Measurements from ENCODE around the gene PLEKHM2. TPM values are rescaled to one million over a fixed set of nuclear protein-coding genes. Genes with fewer than 3 reads are reported as not detected.
"Not testable (repeated sequence)": the region's sequence is repeated elsewhere in the genome, so short reads cannot be mapped to it uniquely, and the experiment has no call there.

Gene PLEKHM2
- total RNA-seq, 2 experiments from 2014 or later = 27.5 to 45.7 TPM

DNA sequence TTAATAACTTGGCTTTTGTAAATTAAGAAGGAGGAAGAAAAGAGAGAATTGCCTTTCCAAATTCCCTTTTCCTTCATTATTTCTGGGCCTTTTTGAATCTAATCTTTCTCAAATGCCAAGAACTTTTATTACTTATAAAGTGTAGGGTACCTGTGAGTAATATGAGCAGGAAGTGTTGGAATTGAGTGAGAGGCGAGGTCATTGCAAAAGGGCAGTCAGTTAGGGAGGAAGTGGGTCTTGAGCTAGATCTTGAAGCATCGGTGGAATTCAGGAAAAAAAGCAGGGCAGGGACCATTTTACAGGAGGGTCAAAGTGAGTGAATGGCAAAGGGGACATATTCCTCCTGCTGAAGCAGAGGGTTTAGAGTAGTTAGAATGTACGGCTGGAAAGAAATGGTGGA lies 43.5 kb upstream of the PLEKHM2 start:
- Histone ChIP-seq H3K79me2 (ENCODE audit: insufficient read depth, low read depth, low read length) (no peaks in the 10 kb centered on the region), H3K27ac (ENCODE audit: low read depth, low read length, poor library complexity, severe bottlenecking) (no peak overlapping the region), H3K9me2 (ENCODE audit: insufficient read depth, low read length) (no peaks in the 10 kb centered on the region), H3K9me3 (ENCODE audit: low read length) (no peaks in the 10 kb centered on the region), H3K36me3 (ENCODE audit: insufficient read depth, low read length) (peaks cover 94% of the 10 kb centered on the region), H3K4me2 (ENCODE audit: low read length) (no peak overlapping the region), H3K4me1 (ENCODE audit: insufficient read depth, low read length, poor library complexity, severe bottlenecking) (no peaks in the 10 kb centered on the region), H3K4me3 (ENCODE audit: low read depth, low read length, poor library complexity, severe bottlenecking) (no peak overlapping the region), H2AFZ (ENCODE audit: low read length) (no peak overlapping the region), H4K20me1 (ENCODE audit: insufficient read depth, low read length) (no peaks in the 10 kb centered on the region)
- CTCF ChIA-PET (ENCODE audit: unreplicated experiment) = no interaction called here
- BruUV-seq (replicated peaks) = no TSS peak
- intact Hi-C loops (cut with micrococcal nuclease; ENCODE audit: unreplicated experiment) = no loop called here
- no peak for DNase-seq (ENCODE audit: low spot score)
- TF ChIP-seq EZH2phosphoT487 (IDR thresholded peaks at IDR 0.05; ENCODE audit: borderline replicate concordance, low read depth, low read length) (no peak), CTCF (conservative IDR thresholded peaks at IDR 0.05; ENCODE audit: low read length) (no peak)
- POLR2A ChIA-PET = no interaction called here

GRCh38 chr1:15649937-15650336 lies 34.2 kb upstream of the PLEKHM2 start:
- Histone ChIP-seq H3K4me3 (ENCODE audit: low read depth, low read length, poor library complexity, severe bottlenecking) (no peak overlapping the region), H4K20me1 (ENCODE audit: insufficient read depth, low read length) (no peaks in the 10 kb centered on the region), H3K4me2 (ENCODE audit: low read length) (no peak overlapping the region), H3K4me1 (ENCODE audit: insufficient read depth, low read length, poor library complexity, severe bottlenecking) (no peaks in the 10 kb centered on the region), H3K27ac (ENCODE audit: low read depth, low read length, poor library complexity, severe bottlenecking) (no peak overlapping the region), H3K9me3 (ENCODE audit: low read length) (no peaks in the 10 kb centered on the region), H3K79me2 (ENCODE audit: insufficient read depth, low read depth, low read length) (no peaks in the 10 kb centered on the region), H2AFZ (ENCODE audit: low read length) (no peak overlapping the region), H3K9me2 (ENCODE audit: insufficient read depth, low read length) (no peaks in the 10 kb centered on the region), H3K36me3 (ENCODE audit: insufficient read depth, low read length) (peaks cover 90% of the 10 kb centered on the region)
- DNase-seq (ENCODE audit: low spot score) = no peak
- ChIA-PET POLR2A (interaction anchor here (1.0 kb wide), 1 partner anchor 80 kb away, joined by 3 read pairs; no protein-coding TSS in a partner anchor), CTCF (ENCODE audit: unreplicated experiment) (no interaction called here)
- TF ChIP-seq CTCF (conservative IDR thresholded peaks at IDR 0.05; ENCODE audit: low read length) = no peak
- intact Hi-C loops (cut with micrococcal nuclease; ENCODE audit: unreplicated experiment) = no loop called here
- BruUV-seq (replicated peaks) = no TSS peak

GRCh38 chr1:15650433-15650832 lies 33.7 kb upstream of the PLEKHM2 start:
- TF ChIP-seq EZH2phosphoT487 (IDR thresholded peaks at IDR 0.05; ENCODE audit: borderline replicate concordance, low read depth, low read length) = no peak
- no peak for TF ChIP-seq CTCF (conservative IDR thresholded peaks at IDR 0.05; ENCODE audit: low read length)
- H3K4me3 ChIP-seq (ENCODE audit: low read depth, low read length, poor library complexity, severe bottlenecking) = no peak overlapping the region
- H3K9me2 ChIP-seq (ENCODE audit: insufficient read depth, low read length) = no peaks in the 10 kb centered on the region
- DNase-seq (ENCODE audit: low spot score) = no peak
- peaks cover 89% of the 10 kb centered on the region for H3K36me3 ChIP-seq (ENCODE audit: insufficient read depth, low read length)
- H3K4me2 ChIP-seq (ENCODE audit: low read length) = no peak overlapping the region
- CTCF ChIA-PET (ENCODE audit: unreplicated experiment) = no interaction called here
- H3K4me1 ChIP-seq (ENCODE audit: insufficient read depth, low read length, poor library complexity, severe bottlenecking) = no peaks in the 10 kb centered on the region
- H3K27ac ChIP-seq (ENCODE audit: low read depth, low read length, poor library complexity, severe bottlenecking) = no peak overlapping the region
- no peaks in the 10 kb centered on the region for H4K20me1 ChIP-seq (ENCODE audit: insufficient read depth, low read length)
- H3K9me3 ChIP-seq (ENCODE audit: low read length) = no peaks in the 10 kb centered on the region
- BruUV-seq (replicated peaks) = no TSS peak
- intact Hi-C loops (cut with micrococcal nuclease; ENCODE audit: unreplicated experiment) = no loop called here
- H2AFZ ChIP-seq (ENCODE audit: low read length) = no peak overlapping the region
- POLR2A ChIA-PET = interaction anchor here (1.0 kb wide), 1 partner anchor 80 kb away, joined by 3 read pairs; no protein-coding TSS in a partner anchor
- no peaks in the 10 kb centered on the region for H3K79me2 ChIP-seq (ENCODE audit: insufficient read depth, low read depth, low read length)

GRCh38 chr1:15652130-15652529 lies 32.0 kb upstream of the PLEKHM2 start:
- H3K4me2 ChIP-seq (ENCODE audit: low read length); H3K4me3 ChIP-seq (ENCODE audit: low read depth, low read length, poor library complexity, severe bottlenecking); CTCF ChIA-PET (ENCODE audit: unreplicated experiment); H3K4me1 ChIP-seq (ENCODE audit: insufficient read depth, low read length, poor library complexity, severe bottlenecking); H3K9me2 ChIP-seq (ENCODE audit: insufficient read depth, low read length); H3K9me3 ChIP-seq (ENCODE audit: low read length); BruUV-seq (replicated peaks); H4K20me1 ChIP-seq (ENCODE audit: insufficient read depth, low read length); H3K27ac ChIP-seq (ENCODE audit: low read depth, low read length, poor library complexity, severe bottlenecking); H2AFZ ChIP-seq (ENCODE audit: low read length); intact Hi-C loops (cut with micrococcal nuclease; ENCODE audit: unreplicated experiment); H3K79me2 ChIP-seq (ENCODE audit: insufficient read depth, low read depth, low read length); DNase-seq (ENCODE audit: low spot score): not testable (repeated sequence)
- H3K36me3 ChIP-seq (ENCODE audit: insufficient read depth, low read length) = peaks cover 86% of the 10 kb centered on the region
- POLR2A ChIA-PET = interaction anchor here (0.8 kb wide), 1 partner anchor 25 kb away, joined by 3 read pairs; no protein-coding TSS in a partner anchor

All from OCI-LY7 (cell line).